ENCODE results near the gene EMP1.

EMP1 gene

DNA sequence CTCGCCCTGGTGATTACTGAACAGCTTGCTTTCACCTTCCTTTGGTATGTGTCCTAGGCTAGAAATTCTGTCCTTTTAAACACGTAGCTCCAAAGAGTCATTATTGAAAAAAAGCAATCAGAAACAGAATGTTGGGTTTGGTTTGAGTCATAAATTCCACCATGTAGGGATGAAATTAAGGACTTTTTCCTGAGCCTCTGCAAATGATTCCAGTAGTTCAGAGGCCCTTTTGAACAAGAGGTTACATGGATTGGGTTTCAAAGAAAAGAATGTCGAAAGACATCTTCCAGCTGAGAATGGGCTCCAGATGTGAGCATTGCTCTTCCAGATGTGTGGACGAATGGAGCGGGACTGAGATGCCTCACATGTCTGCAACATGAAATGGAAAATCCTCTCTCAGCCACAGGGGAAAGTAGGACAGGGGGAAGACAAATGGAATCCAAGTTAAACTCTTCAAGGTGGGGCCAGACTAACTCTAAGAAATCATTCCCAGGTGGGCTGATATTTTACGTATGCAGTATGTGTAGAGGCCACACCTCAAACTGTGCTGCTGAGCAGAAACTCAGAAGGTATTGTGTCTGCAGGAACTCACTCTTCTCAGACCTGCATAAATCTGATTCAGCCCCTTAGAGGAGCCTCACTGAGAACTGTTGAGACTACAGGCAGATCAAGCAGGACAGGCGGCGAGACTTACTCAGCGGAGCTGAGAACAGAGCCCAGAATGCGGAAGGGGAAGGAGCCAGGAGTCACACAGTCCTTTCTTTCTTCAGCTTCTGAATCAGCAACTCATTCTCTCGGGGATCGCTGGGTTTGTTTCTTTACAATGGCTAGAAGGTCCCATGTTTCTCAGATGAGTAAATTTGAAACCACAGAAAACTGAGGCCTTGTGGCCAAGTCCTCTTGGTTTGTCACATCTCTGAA lies 23.3 kb upstream of the EMP1 start:
- peak; percentile 4 for DNase-seq (ENCODE audit: low read depth)

- DNase-seq (ENCODE audit: low read depth), result no peak
These were observed 21.0 kb upstream of the EMP1 start for GRCh38 chr12:13175499-13175898.

- DNase-seq (ENCODE audit: low read depth), result no peak
These were observed 20.3 kb upstream of the EMP1 start for GRCh38 chr12:13176256-13176655.

DNA sequence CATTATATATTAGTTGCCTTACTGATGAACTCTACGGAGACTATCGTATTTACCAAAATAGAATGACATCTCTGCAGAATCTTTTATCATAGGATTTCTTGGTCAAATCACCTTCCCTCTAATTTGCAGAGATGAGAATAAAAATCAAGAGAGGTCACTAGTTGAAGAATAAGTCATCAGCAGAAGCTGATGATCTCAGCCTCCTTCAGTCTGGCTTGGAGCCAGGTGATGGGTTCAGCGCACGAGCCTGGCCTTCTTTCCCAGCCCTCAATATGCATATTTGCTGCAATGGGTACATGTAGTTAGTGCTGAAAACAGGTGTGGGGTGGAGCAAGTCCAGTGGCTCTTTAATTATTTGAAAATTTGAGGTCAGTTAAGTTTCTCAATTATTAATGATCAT lies 19.2 kb upstream of the EMP1 start:
- DNase-seq (ENCODE audit: low read depth), result no peak

- DNase-seq (ENCODE audit: low read depth), result no peak
These were observed 18.6 kb upstream of the EMP1 start for GRCh38 chr12:13177906-13178305.

DNA sequence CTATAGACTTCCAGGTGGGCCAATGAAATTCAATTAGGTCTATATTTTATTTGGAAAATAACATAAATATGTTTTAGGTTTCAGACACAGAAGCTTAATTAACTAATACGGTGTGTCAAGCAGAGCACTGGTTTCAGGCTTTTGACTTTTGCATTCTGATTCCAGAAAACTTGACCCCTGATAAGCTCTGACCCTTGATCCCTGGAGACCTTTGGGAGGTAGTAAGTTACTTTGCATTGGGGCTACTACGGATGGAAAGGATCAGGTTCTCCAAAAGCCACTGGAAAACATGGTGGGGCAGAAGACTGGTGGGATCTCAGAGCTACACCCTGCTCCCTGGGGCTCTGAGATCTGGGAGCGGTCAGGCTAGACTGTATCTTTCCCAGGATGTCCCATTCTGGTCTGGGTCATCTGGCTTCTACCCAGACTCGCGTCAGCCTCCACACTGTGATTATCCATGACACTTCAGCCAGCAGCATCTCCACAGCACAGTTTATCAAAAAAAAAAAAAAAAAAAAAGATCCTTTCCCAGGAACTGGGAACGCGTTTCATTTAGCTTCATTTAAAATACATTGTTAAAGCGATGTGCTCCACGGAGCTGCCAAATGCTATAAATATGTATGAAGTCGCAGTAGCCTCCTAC lies 17.8 kb upstream of the EMP1 start:
- DNase-seq (ENCODE audit: low read depth), result no peak

- peak; percentile 31 for DNase-seq (ENCODE audit: low read depth)
These were observed 17.1 kb upstream of the EMP1 start for GRCh38 chr12:13179211-13180074.

GRCh38 chr12:13181375-13182070 lies 15.0 kb upstream of the EMP1 start:
- no peak for DNase-seq (ENCODE audit: low read depth)

DNA sequence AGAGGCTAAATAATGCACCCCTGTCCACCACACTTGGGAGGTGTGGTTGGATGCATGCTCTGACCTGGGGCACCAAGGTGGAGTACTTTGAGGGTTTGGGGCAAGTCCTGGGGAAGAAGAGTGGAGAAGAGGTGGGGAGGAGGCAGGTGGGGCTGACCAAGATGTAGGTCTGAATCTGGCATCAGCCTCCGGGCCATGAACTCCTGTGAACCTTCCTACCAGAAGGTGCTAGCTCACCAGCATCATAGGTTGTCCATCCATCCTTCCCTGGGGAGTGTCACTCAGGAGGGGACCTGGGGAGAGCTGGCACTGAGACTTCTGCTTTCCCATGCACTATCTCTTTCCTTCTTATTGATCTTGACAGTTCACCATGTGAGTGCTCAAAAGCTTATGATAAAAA lies 13.6 kb upstream of the EMP1 start:
- no peak for DNase-seq (ENCODE audit: low read depth)

DNA sequence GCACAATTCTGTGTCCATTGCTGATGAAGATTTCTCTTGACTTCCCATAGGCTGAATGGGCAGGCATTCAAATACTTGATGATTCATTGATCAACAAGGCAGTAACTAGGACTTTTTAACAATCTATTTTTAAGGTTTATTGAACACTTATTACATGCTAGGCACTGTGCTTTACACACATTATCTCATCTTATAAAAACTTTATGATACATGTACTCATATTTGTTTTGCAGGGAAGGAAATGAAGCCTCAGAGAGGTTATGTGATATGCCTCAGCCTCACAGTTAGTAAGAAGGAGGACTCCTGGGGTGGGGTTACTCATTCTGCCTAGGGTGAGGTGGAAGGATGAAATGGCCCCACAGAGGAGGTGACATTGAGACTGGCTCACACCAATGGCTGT lies 12.9 kb upstream of the EMP1 start:
- no peak for DNase-seq (ENCODE audit: low read depth)

DNA sequence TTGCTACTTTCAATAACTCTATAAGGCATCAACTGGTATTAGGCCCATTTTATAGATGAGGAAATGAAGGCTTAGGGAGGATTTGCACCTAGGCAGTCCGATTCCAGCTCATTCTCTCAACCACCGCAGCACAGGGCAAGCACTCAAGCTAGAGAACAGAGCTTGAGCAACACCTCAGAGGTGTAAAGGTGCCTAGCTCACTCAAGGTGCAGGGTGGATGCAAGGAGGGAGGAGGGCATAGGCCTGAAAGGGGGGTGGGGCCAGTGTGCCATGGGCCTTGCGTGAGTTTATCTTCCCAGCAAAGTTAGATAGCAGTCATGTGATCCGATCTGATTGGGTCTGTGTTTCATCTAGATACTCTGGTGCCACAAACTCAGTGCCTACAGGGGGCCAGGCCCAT lies 10.2 kb upstream of the EMP1 start:
- DNase-seq (ENCODE audit: low read depth), result no peak

DNA sequence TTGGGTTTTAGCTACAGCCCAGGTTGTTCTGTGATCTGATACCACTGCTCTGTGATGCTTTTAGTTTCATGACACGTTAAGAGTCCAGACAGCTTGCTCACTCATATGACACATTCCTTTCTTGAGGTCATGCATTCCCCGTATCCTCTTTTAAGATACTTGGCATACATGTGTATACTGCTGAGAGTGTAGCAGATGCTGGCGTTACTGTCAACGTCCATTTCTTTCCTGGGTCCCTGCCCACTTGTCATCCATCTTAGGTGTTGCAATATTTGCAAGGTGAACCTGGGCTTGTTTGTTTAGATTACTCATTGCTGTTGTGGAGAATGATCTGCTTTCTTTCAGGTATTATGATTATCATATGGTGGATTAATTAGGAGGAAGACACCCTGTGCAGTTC lies 9.1 kb upstream of the EMP1 start:
- no peak for DNase-seq (ENCODE audit: low read depth)

DNA sequence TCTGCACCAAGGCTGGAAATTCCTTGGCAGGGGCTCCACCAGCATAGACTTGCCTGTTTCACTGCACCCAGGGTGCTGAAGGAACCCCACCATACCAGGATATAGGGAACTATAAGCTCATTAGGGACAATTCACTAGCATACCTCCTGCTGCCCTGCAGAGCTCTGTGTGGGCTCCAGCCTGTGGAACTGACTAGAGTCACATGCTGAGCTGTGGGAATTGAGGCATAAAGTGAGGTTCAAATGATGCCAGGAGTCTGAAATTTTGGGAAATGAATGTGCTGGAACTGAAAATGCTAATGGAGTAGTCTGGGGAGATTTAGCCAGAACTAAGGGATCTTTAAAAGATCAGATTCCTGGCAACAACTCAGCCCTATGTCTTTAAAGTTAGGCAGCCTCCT lies 7.3 kb upstream of the EMP1 start:
- DNase-seq (ENCODE audit: low read depth), result no peak

DNA sequence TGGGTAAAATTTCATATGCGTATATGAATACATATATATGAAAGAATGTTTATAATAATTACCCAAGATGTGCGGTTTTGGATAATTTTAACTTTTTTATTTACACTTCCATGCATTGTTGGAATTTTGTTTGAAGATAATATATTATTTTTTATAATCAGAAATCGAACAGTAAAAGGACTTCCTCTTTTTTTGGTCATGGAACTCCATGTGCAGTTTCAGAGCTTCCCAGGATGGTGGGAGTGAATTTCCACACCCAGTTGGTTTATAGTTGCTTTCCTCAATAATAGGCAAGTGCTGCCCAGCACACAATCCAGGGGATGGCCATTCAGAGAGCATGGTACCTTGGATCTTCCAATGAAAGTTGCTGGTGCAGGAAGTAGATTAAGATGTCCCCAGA lies 6.3 kb upstream of the EMP1 start:
- DNase-seq (ENCODE audit: low read depth), result no peak

- no peak for DNase-seq (ENCODE audit: low read depth)
These were observed 3.8 kb upstream of the EMP1 start for GRCh38 chr12:13192719-13193118.

DNA sequence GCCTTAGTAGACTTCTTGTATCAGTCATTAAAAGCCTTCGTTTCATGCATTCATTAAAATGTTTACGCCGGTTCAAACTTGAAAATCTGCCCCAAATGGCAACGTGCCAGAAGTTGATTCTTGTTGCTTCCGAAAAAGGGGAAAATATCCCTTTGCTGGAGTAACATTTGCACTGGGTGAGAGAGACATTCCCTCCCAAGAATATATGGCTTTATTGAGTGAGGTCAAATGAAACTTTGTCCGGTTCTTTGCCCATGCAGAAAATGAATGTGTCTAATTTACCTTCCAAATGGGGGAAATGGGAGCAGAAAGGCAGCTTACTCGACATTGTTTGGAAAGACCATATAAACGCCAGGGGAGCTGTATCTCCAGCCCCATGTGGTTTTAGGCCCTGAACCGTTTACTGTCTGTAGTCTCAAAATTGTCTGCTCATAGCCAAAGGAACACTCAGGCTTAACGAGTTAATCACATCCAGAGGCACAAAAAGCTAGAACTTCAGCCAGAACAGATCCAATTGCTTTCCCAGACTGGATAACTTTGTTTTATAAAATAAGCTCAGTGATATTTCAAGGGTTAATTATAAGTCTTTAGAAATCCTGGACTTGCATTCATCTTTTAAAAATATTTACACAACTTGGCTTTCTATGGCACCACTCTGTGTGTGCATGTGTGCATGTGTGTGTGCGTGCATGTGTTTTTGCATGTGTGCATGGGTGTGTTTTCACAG lies 2.9 kb upstream of the EMP1 start:
- DNase-seq (ENCODE audit: low read depth), result no peak

DNA sequence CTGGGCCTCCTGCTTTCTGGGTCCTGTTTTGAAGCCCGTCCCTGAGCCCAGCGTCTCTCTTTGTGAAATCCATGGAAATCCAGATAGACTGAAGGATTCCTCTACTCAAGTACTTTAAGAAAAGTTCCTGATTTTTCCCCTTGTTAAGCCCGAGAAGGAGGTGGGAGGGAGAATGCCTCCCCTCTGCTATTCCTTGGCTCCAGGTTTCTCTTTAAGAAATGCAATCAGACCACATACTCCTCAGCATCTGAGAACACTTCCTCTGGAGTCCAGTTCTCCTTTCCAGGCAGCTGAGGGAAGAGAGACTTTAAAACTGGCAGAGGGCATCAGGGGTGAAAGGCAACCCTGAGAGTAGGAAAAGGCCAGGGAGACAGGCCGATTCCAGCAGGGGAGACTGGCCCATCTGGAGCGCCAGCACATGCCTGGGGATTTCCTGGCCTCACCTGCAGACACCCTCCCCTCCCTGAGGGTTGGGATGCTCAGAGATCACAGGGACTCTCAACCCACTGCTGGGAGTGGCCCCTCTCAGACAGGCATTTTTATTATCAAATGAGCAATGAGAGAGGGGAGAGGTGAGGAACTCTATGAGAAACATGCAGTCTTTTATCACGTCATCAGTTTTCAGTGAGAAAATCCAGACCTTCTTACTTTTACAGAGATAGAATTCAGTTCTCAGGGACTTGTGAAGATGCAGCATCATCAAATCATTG lies 2.0 kb upstream of the EMP1 start:
- DNase-seq (ENCODE audit: low read depth), result no peak

DNA sequence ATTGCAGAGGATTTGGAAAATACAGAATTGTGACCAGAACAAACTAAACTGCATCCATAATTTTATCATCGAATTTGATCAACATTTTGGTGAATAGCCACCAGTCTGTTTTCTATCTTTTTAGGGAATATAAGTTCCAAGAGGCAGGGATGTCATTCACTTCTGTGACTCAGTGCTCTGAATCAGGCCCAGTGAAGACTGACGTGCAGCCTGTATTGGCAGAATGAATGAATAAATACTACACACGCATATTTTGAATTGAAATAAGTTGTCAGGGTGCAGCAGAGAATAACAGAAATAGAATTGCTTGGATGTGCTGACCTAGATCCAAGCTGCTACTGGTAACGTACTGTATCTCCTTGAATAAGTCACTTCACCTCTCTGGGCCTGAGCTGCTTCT lies 1.3 kb upstream of the EMP1 start:
- no peak for DNase-seq (ENCODE audit: low read depth)

- no peak for DNase-seq (ENCODE audit: low read depth)
These were observed 769 bp upstream of the EMP1 start for GRCh38 chr12:13195785-13196129.

DNA sequence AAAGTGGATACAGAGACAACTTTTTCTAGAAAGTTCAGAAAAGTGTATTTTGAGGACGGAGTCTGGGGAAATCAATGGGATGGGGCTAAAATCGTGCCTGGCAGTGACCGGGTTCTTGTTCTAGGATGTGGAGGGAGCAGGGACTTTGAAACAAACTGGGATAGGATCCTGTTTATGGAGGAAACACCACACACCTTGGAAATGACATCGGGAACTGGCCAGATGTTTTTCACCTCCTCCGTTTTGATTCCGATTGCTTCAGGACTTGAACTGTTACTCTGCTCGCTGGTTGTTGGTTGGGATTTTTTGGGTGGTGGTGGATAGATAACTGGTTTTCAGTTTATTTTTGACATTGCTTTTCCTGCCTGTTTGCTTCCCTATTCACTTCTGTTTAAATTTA lies 506 bp downstream of the EMP1 start:
- no peak for DNase-seq (ENCODE audit: low read depth)
